HepG2 (cell line): ENCODE data around the gene C6orf62. TPM values are rescaled to one million over a fixed set of nuclear protein-coding genes. Genes with fewer than 3 reads are reported as not detected.

Experiments used
- AFF4 ChIP-seq: sonication (generic); formaldehyde crosslinking; IDR thresholded peaks from 2 replicates; pipeline ENCODE4 v1.4.0; 2020; ENCODE audit warnings: missing genetic modification reagents
- BORCS8-MEF2B ChIP-seq: sonication (generic); formaldehyde crosslinking; IDR thresholded peaks from 2 replicates; pipeline ENCODE4 v1.8.0; 2022; ENCODE audit warnings: mild to moderate bottlenecking, missing genetic modification reagents
- ELF3 ChIP-seq: IDR thresholded peaks from 2 replicates; pipeline ENCODE4 v1.6.1; 2016; ENCODE audit warnings: missing genetic modification reagents, missing compliant biosample characterization
- ELF4 ChIP-seq: sonication (generic); formaldehyde crosslinking; IDR thresholded peaks from 2 replicates; pipeline ENCODE4 v1.5.0; 2020; ENCODE audit warnings: missing genetic modification reagents, mild to moderate bottlenecking, moderate library complexity, borderline replicate concordance
- FIP1L1 ChIP-seq: fragments of 200-400 bp; formaldehyde crosslinking; IDR thresholded peaks from 2 replicates; pipeline ENCODE4 v1.6.1; 2018; ENCODE audit warnings: low read depth, mild to moderate bottlenecking, low read length, moderate library complexity, borderline replicate concordance; ENCODE audit not compliant: insufficient read depth
- GFI1 ChIP-seq: sonication (generic); formaldehyde crosslinking; IDR thresholded peaks from 2 replicates; pipeline ENCODE4 v1.5.0; 2020; ENCODE audit warnings: missing genetic modification reagents, mild to moderate bottlenecking, borderline replicate concordance
- HIVEP1 ChIP-seq: sonication (generic); formaldehyde crosslinking; IDR thresholded peaks from 2 replicates; pipeline ENCODE4 v1.4.0; 2020; ENCODE audit warnings: mild to moderate bottlenecking, missing genetic modification reagents
- KDM2A ChIP-seq: sonication (generic); formaldehyde crosslinking; IDR thresholded peaks from 2 replicates; pipeline ENCODE4 v1.4.0; 2020; ENCODE audit warnings: low read depth, missing genetic modification reagents, borderline replicate concordance
- KDM5B ChIP-seq: sonication (generic); formaldehyde crosslinking; IDR thresholded peaks from 2 replicates; pipeline ENCODE4 v1.4.0; 2020; ENCODE audit warnings: missing genetic modification reagents, mild to moderate bottlenecking, borderline replicate concordance
- MYNN ChIP-seq: sonication (generic); formaldehyde crosslinking; IDR thresholded peaks from 2 replicates; pipeline ENCODE4 v1.4.0; 2020; ENCODE audit warnings: mild to moderate bottlenecking, low read depth, missing genetic modification reagents
- NR2F2 ChIP-seq: IDR thresholded peaks from 2 replicates; pipeline ENCODE4 v1.6.1; 2012; ENCODE audit warnings: low read depth, inconsistent platforms, borderline replicate concordance
- PATZ1 ChIP-seq: sonication (generic); formaldehyde crosslinking; IDR thresholded peaks from 2 replicates; pipeline ENCODE4 v1.4.0; 2020; ENCODE audit warnings: missing genetic modification reagents
- RORA ChIP-seq: sonication (generic); formaldehyde crosslinking; IDR thresholded peaks from 2 replicates; pipeline ENCODE4 v1.5.0; 2020; ENCODE audit warnings: mild to moderate bottlenecking, missing genetic modification reagents, moderate library complexity
- SMARCC2 ChIP-seq: fragments of 450-650 bp; IDR thresholded peaks from 2 replicates; pipeline ENCODE4 v1.6.1; 2017; ENCODE audit warnings: antibody characterized with exemption, mild to moderate bottlenecking
- SP140L ChIP-seq: sonication (generic); formaldehyde crosslinking; IDR thresholded peaks from 2 replicates; pipeline ENCODE4 v1.4.0; 2020; ENCODE audit warnings: missing genetic modification reagents, borderline replicate concordance
- SRSF9 ChIP-seq: fragments of 200-400 bp; formaldehyde crosslinking; IDR thresholded peaks from 2 replicates; pipeline ENCODE4 v1.6.1; 2018; ENCODE audit warnings: borderline replicate concordance, mild to moderate bottlenecking, low read depth, low read length; ENCODE audit not compliant: insufficient read depth, poor library complexity, severe bottlenecking
- YY1 ChIP-seq: IDR thresholded peaks from 2 replicates; pipeline ENCODE4 v1.6.1; 2011; ENCODE audit warnings: low read length, low read depth, moderate library complexity, mild to moderate bottlenecking; ENCODE audit not compliant: insufficient read depth, insufficient replicate concordance
- ZBTB3 ChIP-seq: sonication (generic); formaldehyde crosslinking; IDR thresholded peaks from 2 replicates; pipeline ENCODE4 v1.4.0; 2020; ENCODE audit warnings: low read depth, mild to moderate bottlenecking, moderate library complexity, missing genetic modification reagents, borderline replicate concordance
- ZFP36 ChIP-seq: fragments of 150-350 bp; IDR thresholded peaks from 2 replicates; pipeline ENCODE4 v1.6.1; 2018; ENCODE audit warnings: borderline replicate concordance, low read length, low read depth; ENCODE audit not compliant: partially characterized antibody
- ZNF207 ChIP-seq: fragments of 450-650 bp; IDR thresholded peaks from 2 replicates; pipeline ENCODE4 v1.6.1; 2016; ENCODE audit warnings: antibody characterized with exemption, borderline replicate concordance
- ZNF292 ChIP-seq: sonication (generic); formaldehyde crosslinking; IDR thresholded peaks from 2 replicates; pipeline ENCODE4 v1.8.1; 2022; ENCODE audit warnings: mild to moderate bottlenecking, low read depth, missing genetic modification reagents, borderline replicate concordance
- ZNF605 ChIP-seq: sonication (generic); formaldehyde crosslinking; IDR thresholded peaks from 2 replicates; pipeline ENCODE4 v1.8.0; 2022; ENCODE audit warnings: mild to moderate bottlenecking, missing genetic modification reagents
- ZNF749 ChIP-seq: sonication (generic); formaldehyde crosslinking; IDR thresholded peaks from 2 replicates; pipeline ENCODE4 v1.8.0; 2022; ENCODE audit warnings: mild to moderate bottlenecking, missing genetic modification reagents, moderate library complexity, borderline replicate concordance
- ZNF777 ChIP-seq: sonication (generic); formaldehyde crosslinking; IDR thresholded peaks from 2 replicates; pipeline ENCODE4 v1.4.0; 2020; ENCODE audit warnings: missing genetic modification reagents
- ZNF891 ChIP-seq: sonication (generic); formaldehyde crosslinking; IDR thresholded peaks from 2 replicates; pipeline ENCODE4 v1.5.0; 2020; ENCODE audit warnings: mild to moderate bottlenecking, missing genetic modification reagents
- polyA plus RNA-seq, 8 experiments: library from polyadenylated mRNA; depleted of rRNA in 3 of 8; stranded (reverse) in 7 of 8; unstranded in 1 of 8; fragments of >200 nt; fragmentation: Illumina TruSeq in 4 of 8; extraction: Trizol in 4 of 8; gene quantifications; 2 replicates each; pipeline versions ENCODE4 v1.2.1 to v1.2.3, GENCODE V29; 2011 to 2016; ENCODE audit warnings: low read depth in 4 of 8, missing spikeins in 1 of 8, mixed read lengths in 1 of 8; ENCODE audit not compliant: insufficient read depth in 1 of 8
- total RNA-seq, 5 experiments: library from RNA; depleted of rRNA; stranded (reverse); fragments of >200 nt; fragmentation: Illumina TruSeq; extraction: Trizol; gene quantifications; 2 replicates each; pipeline ENCODE4 v1.2.3, GENCODE V29; 2016; ENCODE audit warnings: low read depth in 1 of 5

Gene C6orf62
- total and polyA plus RNA-seq, 2 of the 13 experiments (the other 11 are each of a cell fraction or from before 2014, with no cell fraction given) = 54.8 to 90.4 TPM

GRCh38 chr6:24720131-24720603, 1.2 kb upstream of the C6orf62 start (continued):
- TF ChIP-seq HIVEP1 = no peak
- no peak for TF ChIP-seq SMARCC2
- TF ChIP-seq KDM2A = no peak
- 0 out of 2 replicates have a peak, but pooled peaks have one; percentile 1 for TF ChIP-seq ZNF777
- no peak for TF ChIP-seq BORCS8-MEF2B (CRISPR knock-in tag)
- TF ChIP-seq AFF4 = no peak; the same call in 1 of the 2 replicates
- TF ChIP-seq SRSF9 = no peak
- TF ChIP-seq ZNF292 = no peak
- TF ChIP-seq ZBTB3 (CRISPR knock-in tag) = no peak
- no peak for TF ChIP-seq GFI1 (CRISPR knock-in tag)
- TF ChIP-seq NR2F2 = no peak
- no peak for TF ChIP-seq KDM5B (CRISPR knock-in tag)
- no peak for TF ChIP-seq RORA
- no peak for TF ChIP-seq MYNN (CRISPR knock-in tag)
- TF ChIP-seq FIP1L1 = 0 out of 2 replicates have a peak, but pooled peaks have one; percentile 27
- TF ChIP-seq ELF3 (CRISPR knock-in tag) = no peak
- TF ChIP-seq ZNF605 (CRISPR knock-in tag) = no peak
- TF ChIP-seq PATZ1 (CRISPR knock-in tag) = no peak; the same call in 1 of the 2 replicates
- no peak for TF ChIP-seq ELF4
- peak; percentile 19 for TF ChIP-seq YY1
- no peak for TF ChIP-seq SP140L (CRISPR knock-in tag)
- no peak for TF ChIP-seq ZFP36
- TF ChIP-seq ZNF749 (CRISPR knock-in tag) = no peak
- TF ChIP-seq ZNF891 (CRISPR knock-in tag) = peak; percentile 57; the same call in 1 of the 2 replicates
- TF ChIP-seq ZNF207 = no peak
